Measurements from ENCODE around the gene KPNA1.

DNA sequence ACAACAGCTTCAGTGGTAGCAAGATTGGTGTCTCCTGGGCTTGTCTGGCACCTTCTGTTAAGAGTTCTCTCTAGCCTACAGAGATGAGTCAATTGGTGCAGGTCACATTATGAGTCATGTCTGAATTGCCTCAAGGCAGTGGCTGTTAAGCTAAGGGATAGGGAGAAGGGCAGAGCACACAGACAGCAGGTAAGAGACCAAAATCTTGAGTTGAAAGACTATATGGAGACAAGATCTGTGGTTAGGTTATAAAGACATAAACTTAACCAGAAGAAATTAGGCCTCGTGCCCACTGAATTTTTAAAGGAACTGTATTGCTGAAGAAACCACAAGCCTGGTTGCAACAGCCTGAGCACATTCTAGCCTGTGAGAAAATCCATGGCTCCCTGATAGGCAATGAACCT is 19.2 kb upstream of the KPNA1 start:
- TF ChIP-seq CTCF (IDR thresholded peaks at IDR 0.05; ENCODE audit: poor library complexity): no peak
- TF ChIP-seq EZH2 (IDR thresholded peaks at IDR 0.05; ENCODE audit: borderline replicate concordance): no peak

All from hepatocyte (in vitro differentiated cells).